GM15510 (cell line): ENCODE measurements around the gene SYT8.

ENCODE experiments used
- POLR2A ChIP-seq: IDR thresholded peaks from 3 replicates; pipeline ENCODE4 v1.6.1; 2011; ENCODE audit warnings: borderline replicate concordance; ENCODE audit not compliant: insufficient read length; ENCODE audit errors: extremely low read depth

The SYT8 gene

DNA sequence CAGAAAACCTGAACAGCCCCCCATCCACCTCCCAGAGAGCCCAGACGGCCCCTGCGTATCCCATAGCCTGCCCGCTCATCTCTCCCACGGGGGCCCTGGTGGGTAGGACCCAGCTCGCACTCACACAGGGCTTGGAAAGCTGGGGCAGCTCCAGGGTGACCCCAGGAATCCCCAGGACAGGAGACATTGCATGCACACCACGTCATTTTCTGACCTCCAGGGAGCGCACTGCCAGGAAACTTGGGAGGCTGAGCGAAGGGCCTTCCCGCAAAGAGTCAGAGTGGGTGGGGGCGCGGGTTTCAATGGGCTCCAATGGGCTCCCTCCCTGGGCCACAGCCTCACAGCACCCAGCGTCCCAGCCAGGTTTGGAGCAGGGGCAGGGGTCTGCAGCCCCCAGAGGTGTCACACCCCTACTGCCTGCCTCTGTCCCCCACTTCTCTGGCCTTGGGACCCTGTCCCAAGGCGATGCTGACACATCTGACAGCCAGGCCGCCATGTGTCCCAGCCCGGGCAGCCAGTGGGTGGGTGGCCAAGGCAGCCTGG lies 8.2 kb upstream of the SYT8 start:
- no peak for TF ChIP-seq POLR2A

DNA sequence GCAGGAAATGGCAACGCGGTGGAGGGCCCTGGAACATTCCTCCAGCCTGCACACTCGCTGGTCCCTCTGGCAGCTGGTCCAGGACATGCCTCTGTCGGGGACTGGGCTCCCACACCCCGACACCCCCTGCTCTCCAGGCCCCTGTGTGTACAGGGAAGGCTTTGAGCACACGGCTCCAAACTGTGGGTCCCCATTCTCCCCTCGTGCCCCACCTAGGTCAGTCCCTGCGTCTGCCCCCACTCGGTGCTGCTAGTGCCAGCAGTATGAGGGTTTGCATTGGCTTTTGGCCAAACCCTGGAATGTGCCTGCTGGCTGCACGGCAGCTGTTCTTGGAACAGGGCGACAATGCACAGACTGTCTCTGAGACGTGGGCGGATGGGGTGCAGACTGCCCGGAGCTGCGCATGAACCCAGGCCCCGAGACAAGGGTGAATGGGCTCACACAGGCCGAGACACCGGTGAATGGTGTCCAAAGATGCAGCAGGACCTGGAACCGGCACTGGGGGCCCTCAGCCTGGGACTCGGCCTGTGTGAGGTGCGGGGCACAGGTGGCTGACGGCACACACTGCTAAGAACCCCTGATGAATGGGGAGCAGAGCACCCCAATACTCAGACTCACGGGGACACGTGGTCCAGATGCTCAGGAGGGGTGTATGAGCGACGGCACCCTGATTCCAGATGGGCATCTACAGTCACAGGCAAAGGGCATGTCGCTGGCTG lies 7.5 kb upstream of the SYT8 start:
- no peak for TF ChIP-seq POLR2A

- no peak for TF ChIP-seq POLR2A
Measured at GRCh38 chr11:1827931-1828330, 6.9 kb upstream of the SYT8 start.

- no peak for TF ChIP-seq POLR2A
Measured at GRCh38 chr11:1828542-1828941, 6.2 kb upstream of the SYT8 start.

DNA sequence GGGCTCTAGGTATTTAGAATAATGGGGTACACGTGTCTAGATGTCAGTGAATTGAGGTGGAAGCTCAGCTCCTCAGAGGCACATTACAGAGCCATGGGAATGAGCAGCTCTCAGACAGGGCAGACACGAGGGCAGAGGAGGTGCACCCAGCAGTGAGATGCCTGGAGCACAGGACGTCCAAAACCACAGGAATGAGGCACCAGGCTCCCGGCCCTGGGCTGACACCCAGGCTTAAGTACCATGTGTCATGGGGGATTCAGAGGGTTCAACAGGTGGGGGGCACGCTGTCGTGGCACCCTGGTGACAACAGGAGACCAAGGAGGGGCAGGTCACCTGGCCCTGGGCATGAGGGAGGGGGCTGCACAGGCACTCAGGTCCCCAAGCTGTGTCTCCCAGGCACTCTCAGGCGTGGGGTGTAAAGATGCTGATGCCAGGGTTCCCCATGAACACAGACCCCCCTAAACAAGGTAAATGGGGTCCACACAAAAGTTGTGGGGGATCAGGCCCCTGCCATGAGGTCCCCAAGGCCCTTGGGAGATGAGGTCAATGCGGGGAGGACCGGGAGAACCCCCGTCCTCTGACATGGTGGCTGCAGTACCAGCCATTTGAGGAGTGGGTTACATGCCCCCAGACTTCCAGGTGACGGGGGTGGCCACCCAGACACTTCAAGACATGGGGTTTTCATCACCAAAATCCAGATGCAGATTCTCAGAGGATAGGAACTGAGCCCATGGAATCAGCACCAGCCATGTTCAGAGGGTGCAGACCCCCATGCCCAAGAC lies 5.6 kb upstream of the SYT8 start:
- TF ChIP-seq POLR2A: no peak

- no peak for TF ChIP-seq POLR2A
Measured at GRCh38 chr11:1830004-1830321, 4.8 kb upstream of the SYT8 start.

- no peak for TF ChIP-seq POLR2A
Measured at GRCh38 chr11:1830322-1831223, 4.2 kb upstream of the SYT8 start.

DNA sequence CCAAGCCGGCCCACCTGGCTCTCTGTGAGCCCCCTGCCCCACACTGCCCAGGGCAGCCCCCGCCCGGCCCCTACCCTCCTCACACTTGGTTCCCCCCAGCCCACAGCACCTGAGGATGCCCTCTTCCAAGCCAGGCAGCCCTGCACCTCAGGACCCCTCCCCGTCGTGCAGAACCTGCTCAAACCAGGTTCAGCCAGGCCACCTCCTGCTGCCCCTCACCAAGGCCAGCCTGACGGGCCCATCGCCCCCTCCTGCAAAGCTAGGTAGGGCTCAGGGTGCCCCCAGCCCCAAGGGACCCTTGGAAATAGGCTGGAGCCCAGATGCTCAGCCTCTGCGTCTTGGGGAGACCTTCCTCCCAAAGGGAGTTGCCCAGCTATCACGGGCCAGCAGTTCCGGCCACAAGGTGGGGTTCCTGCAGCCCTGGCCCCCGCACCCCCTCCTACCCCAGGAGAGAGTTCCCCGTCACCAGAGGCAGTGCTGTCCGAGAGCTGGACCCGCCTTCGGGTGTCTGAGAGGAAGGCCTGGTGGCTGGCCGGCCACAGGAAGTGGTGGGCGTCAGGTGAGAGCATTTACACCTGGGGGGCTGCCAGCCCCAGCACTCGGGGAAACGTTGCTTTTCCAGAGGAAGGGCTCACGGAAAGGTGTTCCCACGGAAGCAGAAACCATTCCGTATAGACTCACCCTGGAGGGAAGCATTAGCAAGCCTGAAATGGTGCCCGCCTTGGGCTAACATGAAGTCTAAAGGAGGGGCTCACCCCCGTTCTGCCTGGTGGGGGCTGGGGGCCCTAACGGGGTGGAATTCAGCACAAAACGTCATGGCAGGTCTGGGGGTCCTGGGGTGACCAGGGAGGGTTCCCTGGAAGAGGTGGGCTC lies 3.2 kb upstream of the SYT8 start:
- TF ChIP-seq POLR2A: no peak

GRCh38 chr11:1832211-1832919 lies 2.4 kb upstream of the SYT8 start:
- TF ChIP-seq POLR2A: no peak

DNA sequence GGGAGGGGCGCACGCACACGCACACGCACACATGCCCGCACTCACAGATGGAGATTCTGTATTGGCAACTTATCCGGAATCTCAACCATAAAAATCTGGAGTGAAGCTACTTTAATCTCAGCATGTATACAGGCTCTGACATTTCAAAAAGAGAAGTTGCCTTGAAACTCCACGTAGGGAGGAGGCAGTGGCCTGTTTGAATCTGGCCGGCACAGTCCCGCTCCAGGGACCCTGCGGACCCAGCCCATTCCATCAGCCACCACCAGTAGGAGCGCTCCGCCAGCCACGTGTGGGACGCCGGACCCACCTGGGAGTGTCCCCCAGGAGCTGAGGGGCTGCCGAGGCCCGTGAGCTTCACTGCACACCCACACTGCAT lies 1.9 kb upstream of the SYT8 start:
- no peak for TF ChIP-seq POLR2A

DNA sequence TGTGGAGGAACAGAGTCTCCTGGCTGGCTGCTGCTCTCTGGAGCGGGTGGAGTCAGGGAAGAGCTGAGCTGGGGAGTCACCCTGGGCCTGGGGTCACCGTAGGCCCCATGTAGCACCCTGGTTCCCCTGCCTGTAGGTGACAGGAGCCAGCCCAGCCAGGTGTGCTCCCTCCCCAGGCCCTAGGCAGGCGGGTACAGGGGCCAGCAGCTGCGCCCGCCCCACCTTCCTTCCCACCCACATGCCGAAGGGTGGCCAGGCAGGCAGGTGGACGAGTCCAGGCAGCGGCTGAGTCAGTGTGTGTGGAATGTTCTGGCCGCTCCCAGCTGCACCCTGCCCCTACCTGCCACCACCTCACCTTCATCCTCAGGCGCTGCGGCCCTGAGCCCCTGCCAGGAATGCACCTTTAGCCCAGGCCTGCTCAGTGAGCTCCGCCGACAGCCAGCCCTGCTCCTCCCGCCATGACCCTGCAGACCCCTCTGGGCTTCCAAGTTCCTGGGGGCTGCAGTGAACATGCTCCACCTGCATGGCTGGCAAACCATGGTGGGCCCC lies 654 bp upstream of the SYT8 start:
- no peak for TF ChIP-seq POLR2A

- TF ChIP-seq POLR2A: no peak
Measured at GRCh38 chr11:1835671-1836010, 851 bp downstream of the SYT8 start.
